Panc1 (cell line): ENCODE results near the gene CACFD1.

Experiments used
- POLR2AphosphoS5 ChIP-seq: IDR thresholded peaks from 2 replicates; pipeline ENCODE4 v1.6.1; 2012; ENCODE audit warnings: mild to moderate bottlenecking, low read depth, low read length, moderate library complexity
- TF ChIP-seq, protein P1 (sequence below): fragments of 450-650 bp; IDR thresholded peaks from 2 replicates; pipeline ENCODE4 v1.5.1; 2017; ENCODE audit warnings: mild to moderate bottlenecking
- TF ChIP-seq, protein P2 (sequence below), 2 experiments: IDR thresholded peaks; 2 replicates each; pipeline ENCODE4 v1.6.1; 2011 to 2012; ENCODE audit warnings: low read depth in 2 of 2, control low read depth in 1 of 2, low read length in 1 of 2, mild to moderate bottlenecking in 1 of 2, moderate library complexity in 1 of 2; ENCODE audit not compliant: insufficient read depth in 1 of 2

DNA sequence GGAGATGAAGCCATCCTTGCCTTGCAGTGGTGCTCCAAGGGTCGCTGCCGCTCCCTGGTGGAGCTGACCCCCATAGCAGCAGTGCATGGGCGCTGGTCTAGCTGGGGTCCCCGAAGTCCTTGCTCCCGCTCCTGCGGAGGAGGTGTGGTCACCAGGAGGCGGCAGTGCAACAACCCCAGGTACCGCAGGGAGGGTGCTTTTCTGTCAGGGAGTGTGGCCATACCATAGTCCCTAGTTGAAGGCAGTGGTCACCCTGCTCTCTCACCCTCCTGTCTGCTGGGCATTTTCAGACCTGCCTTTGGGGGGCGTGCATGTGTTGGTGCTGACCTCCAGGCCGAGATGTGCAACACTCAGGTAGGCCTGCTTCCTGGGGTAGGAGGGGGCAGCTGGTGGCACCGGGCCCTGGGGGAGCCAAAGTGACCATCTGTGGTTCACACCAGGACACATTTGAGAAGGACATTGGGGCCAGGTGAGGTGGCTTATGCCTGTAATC is 26.4 kb upstream of the CACFD1 start:
- TF ChIP-seq, protein P1, sequence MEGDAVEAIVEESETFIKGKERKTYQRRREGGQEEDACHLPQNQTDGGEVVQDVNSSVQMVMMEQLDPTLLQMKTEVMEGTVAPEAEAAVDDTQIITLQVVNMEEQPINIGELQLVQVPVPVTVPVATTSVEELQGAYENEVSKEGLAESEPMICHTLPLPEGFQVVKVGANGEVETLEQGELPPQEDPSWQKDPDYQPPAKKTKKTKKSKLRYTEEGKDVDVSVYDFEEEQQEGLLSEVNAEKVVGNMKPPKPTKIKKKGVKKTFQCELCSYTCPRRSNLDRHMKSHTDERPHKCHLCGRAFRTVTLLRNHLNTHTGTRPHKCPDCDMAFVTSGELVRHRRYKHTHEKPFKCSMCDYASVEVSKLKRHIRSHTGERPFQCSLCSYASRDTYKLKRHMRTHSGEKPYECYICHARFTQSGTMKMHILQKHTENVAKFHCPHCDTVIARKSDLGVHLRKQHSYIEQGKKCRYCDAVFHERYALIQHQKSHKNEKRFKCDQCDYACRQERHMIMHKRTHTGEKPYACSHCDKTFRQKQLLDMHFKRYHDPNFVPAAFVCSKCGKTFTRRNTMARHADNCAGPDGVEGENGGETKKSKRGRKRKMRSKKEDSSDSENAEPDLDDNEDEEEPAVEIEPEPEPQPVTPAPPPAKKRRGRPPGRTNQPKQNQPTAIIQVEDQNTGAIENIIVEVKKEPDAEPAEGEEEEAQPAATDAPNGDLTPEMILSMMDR = no peak
- TF ChIP-seq POLR2AphosphoS5 = no peak
- TF ChIP-seq, protein P2, sequence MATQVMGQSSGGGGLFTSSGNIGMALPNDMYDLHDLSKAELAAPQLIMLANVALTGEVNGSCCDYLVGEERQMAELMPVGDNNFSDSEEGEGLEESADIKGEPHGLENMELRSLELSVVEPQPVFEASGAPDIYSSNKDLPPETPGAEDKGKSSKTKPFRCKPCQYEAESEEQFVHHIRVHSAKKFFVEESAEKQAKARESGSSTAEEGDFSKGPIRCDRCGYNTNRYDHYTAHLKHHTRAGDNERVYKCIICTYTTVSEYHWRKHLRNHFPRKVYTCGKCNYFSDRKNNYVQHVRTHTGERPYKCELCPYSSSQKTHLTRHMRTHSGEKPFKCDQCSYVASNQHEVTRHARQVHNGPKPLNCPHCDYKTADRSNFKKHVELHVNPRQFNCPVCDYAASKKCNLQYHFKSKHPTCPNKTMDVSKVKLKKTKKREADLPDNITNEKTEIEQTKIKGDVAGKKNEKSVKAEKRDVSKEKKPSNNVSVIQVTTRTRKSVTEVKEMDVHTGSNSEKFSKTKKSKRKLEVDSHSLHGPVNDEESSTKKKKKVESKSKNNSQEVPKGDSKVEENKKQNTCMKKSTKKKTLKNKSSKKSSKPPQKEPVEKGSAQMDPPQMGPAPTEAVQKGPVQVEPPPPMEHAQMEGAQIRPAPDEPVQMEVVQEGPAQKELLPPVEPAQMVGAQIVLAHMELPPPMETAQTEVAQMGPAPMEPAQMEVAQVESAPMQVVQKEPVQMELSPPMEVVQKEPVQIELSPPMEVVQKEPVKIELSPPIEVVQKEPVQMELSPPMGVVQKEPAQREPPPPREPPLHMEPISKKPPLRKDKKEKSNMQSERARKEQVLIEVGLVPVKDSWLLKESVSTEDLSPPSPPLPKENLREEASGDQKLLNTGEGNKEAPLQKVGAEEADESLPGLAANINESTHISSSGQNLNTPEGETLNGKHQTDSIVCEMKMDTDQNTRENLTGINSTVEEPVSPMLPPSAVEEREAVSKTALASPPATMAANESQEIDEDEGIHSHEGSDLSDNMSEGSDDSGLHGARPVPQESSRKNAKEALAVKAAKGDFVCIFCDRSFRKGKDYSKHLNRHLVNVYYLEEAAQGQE (IDR thresholded peaks at IDR 0.05; ENCODE audit: insufficient read depth in 1 of 2, low read depth in 2 of 2, low read length in 1 of 2) = no peak
